GM12801 (cell line): ENCODE data around the gene ADGRV1.

Experiments
- CTCF ChIP-seq: IDR thresholded peaks from one replicate; pipeline ENCODE4 v1.5.1; 2011; ENCODE audit warnings: control low read depth; ENCODE audit not compliant: insufficient read length; ENCODE audit errors: extremely low read depth

The ADGRV1 gene

GRCh38 chr5:90547072-90547536, 11.5 kb upstream of the ADGRV1 start:
- TF ChIP-seq CTCF = no peak

GRCh38 chr5:90548069-90548593, 10.5 kb upstream of the ADGRV1 start:
- TF ChIP-seq CTCF = no peak

GRCh38 chr5:90549223-90549622, 9.4 kb upstream of the ADGRV1 start:
- TF ChIP-seq CTCF = no peak

GRCh38 chr5:90549729-90550275, 8.8 kb upstream of the ADGRV1 start:
- TF ChIP-seq CTCF = no peak

- TF ChIP-seq CTCF = no peak
Observed at GRCh38 chr5:90550963-90551362, 7.6 kb upstream of the ADGRV1 start.

- TF ChIP-seq CTCF = no peak
Observed at GRCh38 chr5:90551376-90551775, 7.2 kb upstream of the ADGRV1 start.

- no peak for TF ChIP-seq CTCF
Observed at GRCh38 chr5:90553711-90554110, 4.9 kb upstream of the ADGRV1 start.
